ENCODE results near the gene PREX1. TPM values are rescaled to one million over a fixed set of nuclear protein-coding genes. Genes with fewer than 3 reads are reported as not detected.

PREX1 gene
- total and polyA plus RNA-seq, 9 donors, result 3.8 to 13.6 (median 6.7) TPM

DNA sequence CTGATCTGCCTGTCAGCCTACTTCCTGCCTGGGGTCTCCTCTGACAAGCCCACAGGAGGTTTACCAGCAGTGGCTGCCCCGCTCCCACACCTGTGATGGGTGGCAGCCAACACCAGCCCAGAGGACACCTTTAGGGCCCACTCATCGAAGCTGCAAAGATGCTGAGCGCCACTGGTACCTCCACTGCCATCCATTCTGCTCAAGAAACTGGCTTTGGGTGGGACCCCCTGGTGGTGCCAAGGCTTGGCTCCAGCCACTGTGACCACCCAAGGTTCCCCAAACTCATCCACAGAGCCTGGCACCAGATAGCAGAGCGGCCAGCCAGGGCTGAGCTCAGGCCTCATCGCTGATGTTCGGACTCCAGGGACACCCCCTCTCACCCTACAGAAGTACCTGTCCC is 42.5 kb downstream of the PREX1 start:
- 97% methylated on average over 6 of the region's 6 CpGs for WGBS, 3 donors
- Histone ChIP-seq H3K27me3 (no peaks in the 10 kb centered on the region), H3K4me1 (ENCODE audit: insufficient read depth) (no peaks in the 10 kb centered on the region), H3K4me3 (no peak overlapping the region), H3K36me3 (no peaks in the 10 kb centered on the region), H3K9me3 (no peaks in the 10 kb centered on the region), H3K27ac (no peak overlapping the region)
- no peak for DNase-seq
- TF ChIP-seq POLR2A (IDR thresholded peaks at IDR 0.05), result no peak
- TF ChIP-seq, protein P1, sequence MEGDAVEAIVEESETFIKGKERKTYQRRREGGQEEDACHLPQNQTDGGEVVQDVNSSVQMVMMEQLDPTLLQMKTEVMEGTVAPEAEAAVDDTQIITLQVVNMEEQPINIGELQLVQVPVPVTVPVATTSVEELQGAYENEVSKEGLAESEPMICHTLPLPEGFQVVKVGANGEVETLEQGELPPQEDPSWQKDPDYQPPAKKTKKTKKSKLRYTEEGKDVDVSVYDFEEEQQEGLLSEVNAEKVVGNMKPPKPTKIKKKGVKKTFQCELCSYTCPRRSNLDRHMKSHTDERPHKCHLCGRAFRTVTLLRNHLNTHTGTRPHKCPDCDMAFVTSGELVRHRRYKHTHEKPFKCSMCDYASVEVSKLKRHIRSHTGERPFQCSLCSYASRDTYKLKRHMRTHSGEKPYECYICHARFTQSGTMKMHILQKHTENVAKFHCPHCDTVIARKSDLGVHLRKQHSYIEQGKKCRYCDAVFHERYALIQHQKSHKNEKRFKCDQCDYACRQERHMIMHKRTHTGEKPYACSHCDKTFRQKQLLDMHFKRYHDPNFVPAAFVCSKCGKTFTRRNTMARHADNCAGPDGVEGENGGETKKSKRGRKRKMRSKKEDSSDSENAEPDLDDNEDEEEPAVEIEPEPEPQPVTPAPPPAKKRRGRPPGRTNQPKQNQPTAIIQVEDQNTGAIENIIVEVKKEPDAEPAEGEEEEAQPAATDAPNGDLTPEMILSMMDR (IDR thresholded peaks at IDR 0.05), result no peak
- TF ChIP-seq EP300 (IDR thresholded peaks at IDR 0.05), result no peak
- intact Hi-C loops (cut with DNase I), result no loop called here

DNA sequence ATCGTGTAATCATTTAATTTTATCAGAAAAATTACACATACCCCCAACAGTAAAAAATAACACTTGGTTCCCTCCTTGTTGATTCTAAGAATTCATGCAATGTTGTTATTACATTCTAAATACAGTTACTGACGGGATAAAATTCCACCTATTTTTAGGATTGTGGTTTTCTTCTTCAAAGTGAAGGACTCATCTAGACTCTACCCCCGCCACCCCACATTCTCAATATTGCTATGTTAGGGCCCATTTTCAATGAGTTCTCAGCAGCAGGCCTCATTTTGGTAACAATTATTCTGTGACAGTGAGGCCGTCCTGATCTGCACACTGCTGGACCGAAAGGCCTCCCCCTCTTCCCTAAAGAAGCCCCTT is 43.5 kb downstream of the PREX1 start:
- TF ChIP-seq POLR2A (IDR thresholded peaks at IDR 0.05) (no peak), EP300 (IDR thresholded peaks at IDR 0.05) (no peak)
- TF ChIP-seq, protein P1 (IDR thresholded peaks at IDR 0.05), result no peak
- intact Hi-C loops (cut with DNase I), result no loop called here
- Histone ChIP-seq H3K27ac (no peak overlapping the region), H3K36me3 (no peaks in the 10 kb centered on the region), H3K9me3 (no peaks in the 10 kb centered on the region), H3K27me3 (no peaks in the 10 kb centered on the region), H3K4me3 (no peak overlapping the region), H3K4me1 (ENCODE audit: insufficient read depth) (no peaks in the 10 kb centered on the region)
- DNase-seq, result no peak
- WGBS, 3 donors, result 76 to 81% (median 78%) methylated on average over 5 of the region's 5 CpGs

DNA sequence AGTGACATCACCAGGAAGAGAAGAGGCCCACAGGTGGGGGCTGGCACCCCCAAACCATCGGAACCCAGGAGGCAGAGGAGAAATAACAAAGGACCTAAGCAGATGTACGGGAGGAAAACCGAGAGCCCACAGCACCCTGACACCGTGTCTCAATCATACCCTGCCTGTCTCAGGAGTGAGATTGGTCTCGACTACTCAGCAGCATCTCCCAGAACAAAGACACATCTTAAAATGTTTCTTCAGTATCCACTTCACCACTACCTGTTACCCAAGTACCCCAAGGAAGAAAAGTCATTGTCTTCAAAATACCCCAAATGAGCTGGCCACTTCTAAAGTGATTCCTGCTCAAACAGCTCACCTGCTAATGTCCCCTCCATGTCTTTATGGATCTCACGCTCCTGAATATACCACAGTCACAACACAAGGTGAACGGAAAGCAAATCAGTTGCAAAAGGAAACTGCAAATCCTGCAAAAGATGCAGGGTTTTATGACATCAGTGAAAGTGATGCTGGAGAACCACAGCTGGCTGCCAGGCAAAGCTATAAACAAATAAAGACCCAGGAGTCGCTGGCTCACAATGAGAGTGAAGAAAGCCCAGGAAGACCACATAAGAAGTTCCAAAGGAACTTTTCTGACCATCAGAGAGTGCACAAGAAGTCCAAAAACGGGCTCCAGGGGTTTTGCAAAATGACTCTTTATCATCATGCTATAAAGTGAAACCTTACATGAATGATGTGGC is 44.1 kb downstream of the PREX1 start:
- Histone ChIP-seq H3K27me3 (no peaks in the 10 kb centered on the region), H3K27ac (no peak overlapping the region), H3K4me1 (ENCODE audit: insufficient read depth) (no peaks in the 10 kb centered on the region), H3K4me3 (no peak overlapping the region), H3K9me3 (no peaks in the 10 kb centered on the region), H3K36me3 (no peaks in the 10 kb centered on the region)
- no peak for DNase-seq
- WGBS, 3 donors, result 80 to 88% (median 83%) methylated on average over 9 of the region's 9 CpGs
- TF ChIP-seq EP300 (IDR thresholded peaks at IDR 0.05) (no peak), POLR2A (IDR thresholded peaks at IDR 0.05) (no peak)
- TF ChIP-seq, protein P1 (IDR thresholded peaks at IDR 0.05), result no peak
- intact Hi-C loops (cut with DNase I), result no loop called here

DNA sequence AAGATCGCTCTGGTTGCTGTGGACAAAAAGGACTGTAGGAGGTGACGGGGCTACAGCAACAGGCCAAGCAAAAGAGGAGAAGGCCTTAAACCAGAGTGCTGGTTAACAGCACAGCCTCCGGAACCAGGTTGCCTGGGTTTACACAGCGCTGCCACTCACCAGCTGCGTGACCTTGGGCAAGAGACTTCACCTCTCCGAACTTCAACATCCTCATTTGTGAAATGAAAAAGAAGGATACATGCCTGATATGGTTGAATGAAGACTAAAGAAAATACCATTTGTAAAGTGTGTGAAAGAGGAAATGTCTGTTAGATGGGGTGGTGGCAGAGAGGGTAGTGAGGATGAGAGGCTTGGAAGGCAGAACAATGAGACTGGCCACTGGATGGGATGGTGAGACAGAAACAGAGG is 44.9 kb downstream of the PREX1 start:
- H3K4me3 ChIP-seq, result no peak overlapping the region
- intact Hi-C loops (cut with DNase I), result no loop called here
- TF ChIP-seq EP300 (IDR thresholded peaks at IDR 0.05), result no peak
- H3K27ac ChIP-seq, result no peak overlapping the region
- no peak for DNase-seq
- H3K27me3 ChIP-seq, result no peaks in the 10 kb centered on the region
- 93 to 97% (median 93%) methylated on average over 6 of the region's 6 CpGs for WGBS, 3 donors
- no peaks in the 10 kb centered on the region for H3K36me3 ChIP-seq
- H3K4me1 ChIP-seq (ENCODE audit: insufficient read depth), result no peaks in the 10 kb centered on the region
- H3K9me3 ChIP-seq, result no peaks in the 10 kb centered on the region

DNA sequence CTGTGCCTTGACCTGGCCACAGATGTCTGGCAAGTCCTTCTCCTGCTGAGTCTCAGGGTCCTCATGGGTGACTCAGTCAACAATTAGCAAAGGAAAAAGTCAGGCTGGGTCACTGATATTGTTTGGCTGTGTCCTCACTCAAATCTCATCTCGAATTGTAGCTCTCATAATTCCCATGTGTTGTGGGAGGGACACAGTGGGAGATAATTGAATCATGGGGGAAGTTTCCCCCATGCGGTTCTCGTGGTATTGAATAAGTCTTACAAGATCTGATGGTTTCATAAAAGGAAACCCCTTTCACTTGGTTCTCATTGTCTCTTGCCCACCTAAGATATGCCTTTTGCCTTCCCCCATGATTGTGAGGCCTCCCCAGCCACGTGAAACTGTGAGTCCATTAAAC is 45.7 kb downstream of the PREX1 start:
- WGBS, 3 donors, result 81 to 82% (median 81%) methylated on average over 4 of the region's 4 CpGs
- Histone ChIP-seq H3K27me3 (no peaks in the 10 kb centered on the region), H3K9me3 (no peaks in the 10 kb centered on the region), H3K36me3 (no peaks in the 10 kb centered on the region), H3K4me1 (ENCODE audit: insufficient read depth) (no peaks in the 10 kb centered on the region), H3K4me3 (no peak overlapping the region), H3K27ac (no peak overlapping the region)
- intact Hi-C loops (cut with DNase I), result no loop called here
- TF ChIP-seq, protein P1 (IDR thresholded peaks at IDR 0.05), result no peak
- TF ChIP-seq EP300 (IDR thresholded peaks at IDR 0.05), result no peak
- TF ChIP-seq POLR2A (IDR thresholded peaks at IDR 0.05), result no peak
- no peak for DNase-seq

Data from ovary (tissue), 9 donors.